ENCODE data around the gene MKI67.

The MKI67 gene

DNA sequence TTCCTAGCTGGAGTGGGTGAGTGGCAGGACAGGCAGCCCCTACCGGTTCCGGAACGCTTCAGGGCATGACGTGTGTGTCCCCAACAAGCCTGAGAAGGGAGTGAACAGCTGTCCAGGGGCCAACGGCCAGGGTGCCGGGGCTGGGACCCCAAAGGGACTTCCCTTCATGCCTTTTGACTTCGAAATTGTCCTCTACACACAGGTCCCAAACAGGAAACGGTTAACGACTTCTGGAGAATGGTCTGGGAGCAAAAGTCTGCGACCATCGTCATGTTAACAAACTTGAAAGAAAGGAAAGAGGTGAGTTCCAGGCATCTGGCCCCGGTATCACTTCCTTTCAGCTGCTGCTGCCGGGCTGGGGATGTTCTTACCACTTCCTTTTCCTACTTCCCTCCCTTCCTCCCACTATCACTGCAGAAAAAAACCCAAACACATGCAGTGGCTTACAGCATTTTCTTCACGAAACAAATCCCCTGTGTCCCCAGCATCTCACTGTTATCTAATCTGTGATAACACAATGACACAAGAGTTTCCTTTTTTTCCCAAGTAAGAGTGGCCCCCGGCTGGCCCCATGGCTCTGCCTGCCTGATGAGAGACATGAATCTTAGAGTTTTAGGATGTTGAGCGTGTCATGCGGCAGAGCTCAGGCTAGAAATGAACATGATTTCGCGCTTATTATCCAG, 63.2 kb downstream of the MKI67 start:
- no peaks in the 10 kb centered on the region for H3K36me3 ChIP-seq (ENCODE audit: insufficient read depth)
- H3K27me3 ChIP-seq (ENCODE audit: insufficient read depth, low read depth) = no peaks in the 10 kb centered on the region
- H2AFZ ChIP-seq (ENCODE audit: low read depth) = no peak overlapping the region
- no peaks in the 10 kb centered on the region for H4K20me1 ChIP-seq (ENCODE audit: insufficient read depth)
- TF ChIP-seq, protein P1, sequence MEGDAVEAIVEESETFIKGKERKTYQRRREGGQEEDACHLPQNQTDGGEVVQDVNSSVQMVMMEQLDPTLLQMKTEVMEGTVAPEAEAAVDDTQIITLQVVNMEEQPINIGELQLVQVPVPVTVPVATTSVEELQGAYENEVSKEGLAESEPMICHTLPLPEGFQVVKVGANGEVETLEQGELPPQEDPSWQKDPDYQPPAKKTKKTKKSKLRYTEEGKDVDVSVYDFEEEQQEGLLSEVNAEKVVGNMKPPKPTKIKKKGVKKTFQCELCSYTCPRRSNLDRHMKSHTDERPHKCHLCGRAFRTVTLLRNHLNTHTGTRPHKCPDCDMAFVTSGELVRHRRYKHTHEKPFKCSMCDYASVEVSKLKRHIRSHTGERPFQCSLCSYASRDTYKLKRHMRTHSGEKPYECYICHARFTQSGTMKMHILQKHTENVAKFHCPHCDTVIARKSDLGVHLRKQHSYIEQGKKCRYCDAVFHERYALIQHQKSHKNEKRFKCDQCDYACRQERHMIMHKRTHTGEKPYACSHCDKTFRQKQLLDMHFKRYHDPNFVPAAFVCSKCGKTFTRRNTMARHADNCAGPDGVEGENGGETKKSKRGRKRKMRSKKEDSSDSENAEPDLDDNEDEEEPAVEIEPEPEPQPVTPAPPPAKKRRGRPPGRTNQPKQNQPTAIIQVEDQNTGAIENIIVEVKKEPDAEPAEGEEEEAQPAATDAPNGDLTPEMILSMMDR (conservative IDR thresholded peaks at IDR 0.05; ENCODE audit: low read depth, low read length) = no peak
- no peak overlapping the region for H3K4me3 ChIP-seq (IDR thresholded peaks at IDR 0.05; ENCODE audit: insufficient read depth, low read depth, low read length)
- no peaks in the 10 kb centered on the region for H3K79me2 ChIP-seq (ENCODE audit: insufficient read depth, low read depth)
- no peak overlapping the region for H3K4me2 ChIP-seq
- peaks cover 26% of the 10 kb centered on the region for H3K4me1 ChIP-seq (ENCODE audit: low read depth, poor library complexity, severe bottlenecking)
- H3K27ac ChIP-seq = no peak overlapping the region
- no peak overlapping the region for H3K9ac ChIP-seq

DNA sequence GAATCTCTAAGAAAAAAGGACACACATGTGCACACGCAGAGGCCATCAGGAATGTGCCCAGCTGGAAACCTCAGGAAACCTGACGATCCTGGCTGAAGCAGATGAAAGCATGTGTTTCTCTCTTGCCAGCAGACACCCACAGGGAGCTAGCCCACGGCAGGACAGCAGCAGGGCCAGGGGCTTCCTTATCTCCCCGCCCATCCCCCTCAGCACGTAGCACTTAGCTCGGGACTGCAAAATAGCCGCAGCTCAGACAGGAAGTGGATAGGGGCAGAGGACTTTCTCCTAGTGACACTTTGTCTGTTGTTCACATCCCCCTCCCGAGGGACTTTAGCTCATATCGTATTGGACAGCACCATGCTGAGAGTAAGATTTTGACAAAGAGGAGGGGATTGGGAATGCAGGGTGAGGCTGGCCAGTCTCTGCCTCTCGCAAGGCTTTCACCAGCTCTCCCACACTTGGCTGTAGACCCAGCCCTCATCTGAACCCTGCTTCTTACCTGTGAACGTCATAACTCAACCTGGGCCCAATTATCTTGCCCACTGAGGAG, 63.8 kb downstream of the MKI67 start:
- H3K27me3 ChIP-seq (ENCODE audit: insufficient read depth, low read depth) = no peaks in the 10 kb centered on the region
- H3K9ac ChIP-seq = no peak overlapping the region
- H3K79me2 ChIP-seq (ENCODE audit: insufficient read depth, low read depth) = no peaks in the 10 kb centered on the region
- H3K36me3 ChIP-seq (ENCODE audit: insufficient read depth) = no peaks in the 10 kb centered on the region
- no peak overlapping the region for H3K4me2 ChIP-seq
- H4K20me1 ChIP-seq (ENCODE audit: insufficient read depth) = no peaks in the 10 kb centered on the region
- H3K4me1 ChIP-seq (ENCODE audit: low read depth, poor library complexity, severe bottlenecking) = peaks cover 26% of the 10 kb centered on the region
- TF ChIP-seq, protein P1 (conservative IDR thresholded peaks at IDR 0.05; ENCODE audit: low read depth, low read length) = no peak
- no peak overlapping the region for H3K4me3 ChIP-seq (IDR thresholded peaks at IDR 0.05; ENCODE audit: insufficient read depth, low read depth, low read length)
- no peak overlapping the region for H3K27ac ChIP-seq
- H2AFZ ChIP-seq (ENCODE audit: low read depth) = no peak overlapping the region

DNA sequence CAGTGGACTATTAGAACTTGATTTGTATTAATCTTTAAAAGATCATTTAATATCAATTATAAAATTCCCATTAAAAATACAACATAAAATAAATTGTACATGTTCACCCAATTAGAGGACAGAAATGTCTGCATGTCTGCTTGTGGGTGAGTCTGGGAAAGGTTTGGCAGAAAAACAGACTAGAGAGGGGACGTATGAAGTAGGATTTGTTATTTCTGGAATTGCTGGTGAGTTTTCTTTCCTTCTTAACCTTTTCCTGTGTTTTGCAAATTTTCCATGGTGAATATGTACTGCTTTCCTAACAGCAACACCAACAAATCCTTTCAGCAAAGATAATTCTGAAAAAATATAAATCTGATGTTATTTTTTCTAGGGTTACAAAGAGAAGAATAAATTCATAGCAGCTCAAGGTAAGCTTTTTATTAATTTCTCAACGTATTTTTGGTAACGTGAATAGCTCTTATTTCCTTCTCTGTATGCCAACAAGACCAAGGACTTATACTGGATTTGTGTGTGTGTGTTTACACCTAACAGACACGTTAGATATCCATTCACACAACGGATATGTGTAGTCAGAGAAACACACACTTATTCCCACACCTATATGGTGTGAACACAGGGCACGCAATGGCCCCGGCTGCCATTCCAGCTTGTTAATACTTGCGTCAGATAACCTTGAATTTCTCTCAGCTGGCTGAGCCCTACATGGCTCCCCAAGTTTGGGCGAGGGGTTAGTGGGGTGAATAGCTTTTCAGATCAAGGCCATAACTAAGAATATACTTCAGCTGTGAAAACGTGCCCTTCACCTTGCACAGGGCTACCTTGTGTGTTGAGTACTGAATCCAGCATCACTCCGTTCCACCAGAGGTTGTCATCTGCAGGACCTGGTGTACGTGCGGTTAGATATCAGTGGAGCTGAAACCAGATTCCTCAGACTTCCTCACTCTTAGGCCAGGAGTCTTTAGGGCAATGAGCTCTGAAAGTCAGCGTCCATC, 64.6 kb downstream of the MKI67 start:
- no peak overlapping the region for H3K9ac ChIP-seq
- H3K4me2 ChIP-seq = no peak overlapping the region
- no peaks in the 10 kb centered on the region for H3K27me3 ChIP-seq (ENCODE audit: insufficient read depth, low read depth)
- H3K79me2 ChIP-seq (ENCODE audit: insufficient read depth, low read depth) = no peaks in the 10 kb centered on the region
- H3K36me3 ChIP-seq (ENCODE audit: insufficient read depth) = no peaks in the 10 kb centered on the region
- H2AFZ ChIP-seq (ENCODE audit: low read depth) = no peak overlapping the region
- H3K27ac ChIP-seq = no peak overlapping the region
- H4K20me1 ChIP-seq (ENCODE audit: insufficient read depth) = no peaks in the 10 kb centered on the region
- H3K4me1 ChIP-seq (ENCODE audit: low read depth, poor library complexity, severe bottlenecking) = peaks cover 26% of the 10 kb centered on the region
- TF ChIP-seq, protein P1 (conservative IDR thresholded peaks at IDR 0.05; ENCODE audit: low read depth, low read length) = no peak
- H3K4me3 ChIP-seq (IDR thresholded peaks at IDR 0.05; ENCODE audit: insufficient read depth, low read depth, low read length) = no peak overlapping the region

DNA sequence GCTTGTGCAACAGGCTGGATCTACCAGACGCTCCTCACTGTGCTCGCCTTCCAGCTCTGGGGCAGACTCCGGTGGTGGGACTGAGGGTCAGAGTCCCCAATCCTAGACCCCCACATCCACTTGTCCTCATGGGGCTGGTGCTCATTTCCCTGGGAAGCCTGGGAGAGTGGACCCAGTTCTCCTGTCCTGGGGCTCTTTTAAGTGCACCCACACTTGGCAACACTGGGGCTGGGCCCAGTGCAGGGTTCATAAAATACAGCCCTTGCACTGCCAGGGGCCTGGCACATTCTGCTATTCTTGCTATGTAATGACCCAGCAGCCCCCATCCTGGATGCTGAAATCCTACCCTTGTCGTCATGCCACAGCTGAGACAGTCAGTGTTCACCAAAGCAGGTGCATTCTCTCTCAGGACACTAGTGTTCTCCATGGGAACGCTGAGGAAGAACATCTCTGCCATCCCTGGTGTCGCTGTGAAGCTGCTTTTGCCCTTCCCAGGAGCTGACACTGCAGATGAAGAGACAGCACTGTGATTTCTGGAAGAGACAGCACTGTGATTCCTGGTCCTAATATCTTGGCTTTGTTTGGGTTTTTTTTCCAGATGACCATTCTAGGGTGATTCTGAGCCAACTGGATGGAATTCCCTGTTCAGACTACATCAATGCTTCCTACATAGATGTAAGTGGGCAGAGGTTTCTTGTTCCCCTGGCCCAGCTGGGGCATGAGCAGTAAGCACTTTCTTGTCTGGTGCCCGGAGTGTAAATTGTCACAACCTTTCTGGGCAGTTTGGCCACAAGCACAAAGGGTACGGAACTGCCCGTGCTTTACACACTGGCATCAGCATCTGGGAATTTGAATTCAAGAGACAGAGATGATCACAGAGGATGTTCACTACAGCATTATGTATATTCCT, 65.6 kb downstream of the MKI67 start:
- no peak overlapping the region for H3K4me3 ChIP-seq (IDR thresholded peaks at IDR 0.05; ENCODE audit: insufficient read depth, low read depth, low read length)
- no peaks in the 10 kb centered on the region for H3K79me2 ChIP-seq (ENCODE audit: insufficient read depth, low read depth)
- no peak overlapping the region for H3K4me2 ChIP-seq
- no peak overlapping the region for H2AFZ ChIP-seq (ENCODE audit: low read depth)
- peaks cover 26% of the 10 kb centered on the region for H3K4me1 ChIP-seq (ENCODE audit: low read depth, poor library complexity, severe bottlenecking)
- H3K36me3 ChIP-seq (ENCODE audit: insufficient read depth) = no peaks in the 10 kb centered on the region
- no peaks in the 10 kb centered on the region for H4K20me1 ChIP-seq (ENCODE audit: insufficient read depth)
- TF ChIP-seq, protein P1 (conservative IDR thresholded peaks at IDR 0.05; ENCODE audit: low read depth, low read length) = no peak
- H3K27ac ChIP-seq = no peak overlapping the region
- no peaks in the 10 kb centered on the region for H3K27me3 ChIP-seq (ENCODE audit: insufficient read depth, low read depth)
- H3K9ac ChIP-seq = no peak overlapping the region
